Left kidney (tissue), 2 donors: Measurements from ENCODE around the gene CRCP. TPM values are rescaled to one million over a fixed set of nuclear protein-coding genes. Genes with fewer than 3 reads are reported as not detected.
A peak's percentile ranks its signal among the peaks of the same experiment; 100 is the strongest.
"Not testable (repeated sequence)": the region's sequence is repeated elsewhere in the genome, so short reads cannot be mapped to it uniquely, and the experiment has no call there.

Source experiments
- DNase-seq: peaks from one replicate; pipeline ENCODE4 v3.0.0-alpha.2; 2013
- polyA plus RNA-seq: library from polyadenylated mRNA; unstranded; fragments of 120-200 nt; gene quantifications from one replicate; pipeline ENCODE4 v1.2.1, GENCODE V29; 2013; ENCODE audit not compliant: insufficient read length

CRCP gene
- polyA plus RNA-seq, 1 donor = 34.0 TPM

DNA sequence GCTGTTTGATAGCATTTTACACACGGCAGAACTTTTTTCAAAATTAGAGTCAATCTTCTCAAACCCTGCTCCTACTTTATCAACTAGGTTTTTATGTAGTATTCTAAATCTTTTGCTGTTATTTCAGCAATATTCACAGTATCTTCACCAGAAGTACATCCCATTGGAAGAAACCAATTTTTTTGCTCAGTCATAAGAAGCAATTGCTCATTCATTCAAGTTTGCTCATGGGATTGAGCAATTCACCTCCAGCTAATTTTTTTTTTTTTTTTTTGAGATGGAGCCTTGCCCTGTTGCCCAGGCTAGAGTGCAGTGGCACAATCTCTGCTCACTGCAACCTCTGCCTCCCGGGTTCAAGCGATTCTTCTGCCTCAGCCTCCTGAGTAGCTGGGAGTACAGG, 10.7 kb upstream of the CRCP start:
- not testable (repeated sequence) for DNase-seq

DNA sequence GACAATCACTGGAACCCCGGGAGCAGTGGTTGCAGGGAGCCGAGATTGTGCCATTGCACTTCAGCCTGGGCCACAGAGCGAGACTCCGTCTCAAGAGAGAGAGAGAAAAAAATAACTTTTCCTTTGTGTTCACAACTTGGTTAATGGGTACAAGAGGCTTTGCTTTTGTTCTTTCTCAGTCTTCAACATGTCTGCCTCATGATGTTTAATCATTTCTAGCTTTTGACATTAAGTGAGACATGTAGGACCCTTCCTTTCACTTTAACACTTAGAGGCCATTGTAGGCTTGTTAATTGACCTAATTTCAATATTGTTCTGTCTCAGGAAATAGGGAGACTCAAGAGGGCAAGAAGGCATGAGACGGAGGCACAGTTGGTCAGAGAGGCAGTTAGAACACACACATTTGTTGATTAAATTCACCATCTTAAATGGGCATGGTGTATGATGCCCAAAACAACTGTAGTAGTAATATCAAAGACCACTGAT, 9.3 kb upstream of the CRCP start:
- DNase-seq = no peak

GRCh38 chr7:66108410-66108809, 6.2 kb upstream of the CRCP start:
- DNase-seq = not testable (repeated sequence)

- DNase-seq = no peak
Observed at GRCh38 chr7:66110856-66111255, 3.8 kb upstream of the CRCP start.

DNA sequence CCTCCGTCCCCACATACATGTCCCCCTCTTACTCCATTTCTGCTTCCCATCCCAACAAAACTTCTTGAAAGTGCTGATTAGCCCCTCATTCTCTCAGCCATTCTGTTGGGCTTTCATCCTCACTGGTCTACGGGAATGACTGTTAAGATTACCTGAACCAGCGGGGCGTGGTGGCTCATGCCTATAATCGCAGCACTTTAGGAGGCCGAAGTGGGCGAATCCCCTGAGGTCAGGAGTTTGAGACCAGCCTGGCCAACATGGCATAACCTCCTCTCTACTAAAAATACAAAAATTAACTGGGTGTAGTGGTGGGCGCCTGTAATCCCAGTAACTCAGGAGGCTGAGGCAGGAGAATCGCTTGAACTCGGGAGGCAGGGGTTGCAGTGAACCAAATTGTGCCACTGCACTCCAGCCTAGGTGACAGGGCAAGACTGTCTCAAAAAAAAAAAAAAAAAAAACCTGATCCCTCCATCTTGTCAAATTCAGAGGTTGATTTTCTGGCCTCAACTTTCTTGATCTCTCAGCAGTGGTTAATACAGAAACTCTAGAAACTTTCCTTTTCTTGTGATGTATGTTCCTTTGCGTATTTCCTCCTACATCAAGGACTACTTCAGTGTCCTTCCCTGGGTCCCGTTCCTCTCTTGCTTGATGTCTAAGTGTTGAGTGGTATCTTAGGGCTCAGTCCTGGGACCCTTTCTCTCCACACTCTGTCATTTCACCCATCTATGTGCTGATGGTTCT, 2.2 kb downstream of the CRCP start:
- not testable (repeated sequence) for DNase-seq

- no peak for DNase-seq
Observed at GRCh38 chr7:66118603-66119002, 4.0 kb downstream of the CRCP start.

GRCh38 chr7:66119245-66119850, 4.7 kb downstream of the CRCP start:
- DNase-seq = no peak

DNA sequence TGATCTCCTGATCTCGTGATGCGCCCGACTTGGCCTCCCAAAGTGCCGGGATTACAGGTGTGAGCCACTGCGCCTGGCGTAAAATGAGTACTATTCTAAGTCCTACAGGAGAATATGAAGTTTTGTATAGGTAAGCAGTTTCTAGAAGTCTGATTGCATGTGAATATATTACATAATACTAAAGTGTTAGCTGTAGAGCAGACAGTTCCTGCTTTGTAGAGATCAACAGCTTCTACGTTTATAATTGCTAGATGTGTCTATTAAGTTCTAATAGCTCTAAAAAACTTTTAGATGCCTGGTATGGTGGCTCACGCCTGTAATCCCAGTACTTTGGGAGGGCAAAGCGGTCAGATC, 8.5 kb downstream of the CRCP start:
- DNase-seq = no peak

DNA sequence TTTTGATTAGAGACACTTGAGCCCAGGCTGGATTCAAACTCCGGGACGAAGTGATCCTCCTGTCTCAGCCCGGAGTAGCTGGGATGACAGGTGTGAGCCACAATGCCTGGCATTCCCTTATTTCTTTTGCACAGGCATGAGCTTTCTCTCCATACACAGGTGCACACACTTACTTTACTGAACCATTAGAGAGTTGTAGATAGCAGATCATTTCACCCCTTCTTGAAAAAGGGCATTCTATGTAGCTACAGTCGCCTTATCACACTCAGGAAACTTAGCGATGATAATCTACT, 9.9 kb downstream of the CRCP start:
- not testable (repeated sequence) for DNase-seq

DNA sequence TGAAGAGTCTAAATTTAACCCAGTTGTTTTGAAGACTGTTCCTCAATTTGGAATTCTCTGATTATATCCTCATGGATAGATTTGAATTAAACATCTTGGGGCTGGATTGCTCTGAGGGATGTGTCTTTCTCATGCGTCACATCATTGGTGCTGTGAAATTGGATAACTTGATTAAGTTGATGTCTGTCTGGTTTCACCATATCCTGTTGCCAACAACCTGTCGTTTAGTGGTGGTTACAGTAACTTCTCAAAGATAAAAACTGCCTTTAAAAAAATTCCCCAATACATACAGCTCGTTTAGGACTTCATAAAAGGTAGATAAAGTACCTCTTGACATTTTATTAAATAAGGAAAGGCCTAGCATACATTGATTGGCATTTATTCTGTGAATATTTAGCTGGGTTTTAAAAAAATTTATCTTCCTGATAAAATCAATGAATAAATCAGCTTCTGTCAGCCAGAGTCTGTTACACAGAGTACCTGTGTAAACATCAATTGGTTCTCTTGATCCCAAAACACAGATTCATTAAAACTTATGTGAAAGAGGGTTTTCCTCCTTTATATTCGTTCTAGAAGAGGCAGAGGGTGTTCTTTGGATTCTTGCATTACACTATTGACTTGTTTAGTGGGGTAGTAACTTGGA, 10.5 kb downstream of the CRCP start:
- DNase-seq = no peak

GRCh38 chr7:66125781-66126352, 11.2 kb downstream of the CRCP start:
- not testable (repeated sequence) for DNase-seq

DNA sequence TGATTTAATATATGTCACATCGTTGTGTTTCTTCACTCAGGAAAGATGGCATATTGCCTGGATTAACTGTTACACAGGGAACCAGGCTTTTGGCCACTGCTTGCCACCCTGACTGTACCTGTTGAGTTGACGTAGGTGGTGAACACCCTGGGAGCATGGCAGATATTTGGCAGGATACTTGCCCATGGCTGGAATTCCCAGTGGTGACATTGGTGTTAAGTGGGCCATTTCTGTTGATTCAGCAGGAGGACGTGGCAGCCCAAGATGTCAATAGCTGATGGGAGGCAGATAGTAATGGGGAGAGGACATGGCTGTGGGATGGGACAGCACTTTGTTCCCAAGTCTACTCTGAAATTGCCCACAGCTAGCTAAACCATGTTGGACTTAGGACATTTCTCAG, 12.5 kb downstream of the CRCP start:
- not testable (repeated sequence) for DNase-seq

DNA sequence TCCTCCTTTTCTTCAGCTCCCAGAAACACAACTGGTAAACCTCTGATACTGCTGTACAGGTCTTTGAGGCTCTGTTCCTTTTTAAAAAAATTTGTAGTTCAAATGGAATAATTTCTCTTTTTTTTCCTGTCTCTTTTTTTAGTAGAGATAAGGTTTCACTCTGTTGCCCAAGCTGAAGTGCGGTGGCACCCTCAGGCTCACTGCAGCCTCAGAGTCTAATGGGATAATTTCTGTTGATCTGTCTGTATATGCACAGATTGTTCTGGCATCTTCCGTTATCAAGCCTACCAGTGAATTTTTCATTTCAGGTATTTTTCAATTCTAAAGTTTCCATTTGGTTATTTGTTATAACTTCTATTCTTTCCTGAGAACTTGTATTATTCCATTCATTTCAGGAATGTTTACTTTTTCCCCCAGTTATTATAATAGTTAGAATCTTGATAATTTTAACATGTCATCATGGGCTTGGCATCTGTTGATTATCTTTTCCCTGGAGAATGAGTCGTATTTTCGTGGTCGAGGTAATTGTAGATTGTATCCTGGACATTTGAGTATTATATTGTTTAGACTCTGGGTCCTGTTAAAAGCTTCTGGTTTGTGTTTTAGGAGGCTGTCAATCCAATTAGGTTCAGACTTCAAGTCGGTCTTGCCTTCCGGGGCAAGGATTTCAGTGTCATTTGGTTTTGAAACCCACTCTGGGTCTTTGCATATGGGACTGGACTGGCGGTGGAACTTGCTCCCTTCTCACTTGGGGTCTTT, 24.5 kb downstream of the CRCP start:
- no peak for DNase-seq

DNA sequence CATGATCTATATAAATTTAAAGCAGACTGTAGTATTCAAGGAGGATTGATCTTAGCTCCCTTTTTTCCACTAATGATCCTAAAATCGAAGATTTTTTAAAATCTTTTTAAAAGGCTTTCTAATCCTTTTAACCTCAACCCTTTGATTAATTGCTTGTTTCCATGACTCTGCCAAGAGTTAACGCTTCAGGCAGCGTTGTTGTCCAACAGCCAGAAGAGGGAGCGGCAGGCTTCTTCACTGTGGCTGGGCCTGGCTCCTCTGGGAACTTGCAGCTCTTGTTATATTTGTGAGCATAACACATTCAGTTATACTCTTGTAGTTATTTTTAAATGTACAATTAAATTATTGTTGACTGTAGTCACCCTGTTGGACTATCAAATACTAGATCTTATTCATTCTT, 26.3 kb downstream of the CRCP start:
- DNase-seq = peak; percentile 53

GRCh38 chr7:66142334-66142733, 27.7 kb downstream of the CRCP start:
- no peak for DNase-seq

DNA sequence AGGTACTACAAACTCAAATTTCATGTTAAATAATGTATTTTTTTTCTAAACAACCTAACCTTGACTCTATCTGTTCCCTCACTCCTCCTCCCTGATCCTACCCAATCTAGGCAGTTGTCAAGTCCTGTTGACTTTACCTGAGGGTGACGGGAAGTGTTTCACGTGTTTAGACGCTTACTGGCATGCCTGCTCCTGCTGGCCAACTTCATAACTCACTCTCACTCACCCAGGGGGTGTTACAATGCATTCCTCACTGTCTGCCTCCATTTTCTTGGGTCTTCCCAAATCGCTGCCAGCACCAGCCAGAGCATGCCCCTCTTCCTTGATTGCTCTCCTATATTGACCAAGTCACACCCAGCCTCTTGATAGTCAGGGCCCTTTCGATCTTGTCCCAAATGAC, 28.3 kb downstream of the CRCP start:
- DNase-seq = no peak

GRCh38 chr7:66143876-66144332, 29.3 kb downstream of the CRCP start:
- DNase-seq = no peak

GRCh38 chr7:66145400-66146104, 30.9 kb downstream of the CRCP start:
- DNase-seq = peak; percentile 84

DNA sequence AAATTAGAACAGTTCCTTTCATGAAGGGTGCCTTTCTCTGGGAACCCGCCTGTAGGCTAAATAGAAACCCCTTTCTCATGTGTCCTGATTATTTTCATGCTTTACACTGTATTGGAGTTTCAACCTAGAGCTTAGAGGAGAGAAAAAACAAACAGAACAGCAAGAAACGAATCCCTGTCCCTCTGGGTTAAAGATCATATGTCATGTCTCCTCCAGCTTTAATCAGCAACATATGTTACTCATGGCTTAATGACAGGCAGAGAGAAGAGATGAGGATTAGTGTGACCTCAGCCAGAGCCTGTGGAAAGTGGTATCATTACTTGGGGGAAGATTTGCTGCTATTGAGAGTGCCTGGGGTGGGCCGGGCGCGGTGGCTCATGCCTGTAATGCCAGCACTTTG, 32.1 kb downstream of the CRCP start:
- no peak for DNase-seq

DNA sequence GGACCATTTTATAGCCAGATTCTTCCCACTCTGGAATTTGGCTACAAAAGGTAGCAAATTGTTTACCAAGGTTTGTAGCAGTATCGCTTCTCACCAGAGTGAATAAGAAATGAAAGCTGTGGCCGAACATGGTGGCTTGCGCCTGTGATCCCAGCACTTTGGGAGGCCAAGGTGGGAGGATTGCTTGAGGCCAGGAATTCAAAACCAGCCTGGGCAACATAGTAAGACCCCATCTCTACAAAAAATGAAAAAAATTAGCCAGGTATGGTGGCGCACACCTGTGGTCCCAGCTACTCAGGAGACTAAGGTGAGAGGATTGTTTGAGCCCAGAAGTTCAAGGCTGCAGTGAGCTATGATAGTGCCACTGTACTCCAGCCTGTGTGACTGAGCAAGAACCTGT, 33.0 kb downstream of the CRCP start:
- not testable (repeated sequence) for DNase-seq

DNA sequence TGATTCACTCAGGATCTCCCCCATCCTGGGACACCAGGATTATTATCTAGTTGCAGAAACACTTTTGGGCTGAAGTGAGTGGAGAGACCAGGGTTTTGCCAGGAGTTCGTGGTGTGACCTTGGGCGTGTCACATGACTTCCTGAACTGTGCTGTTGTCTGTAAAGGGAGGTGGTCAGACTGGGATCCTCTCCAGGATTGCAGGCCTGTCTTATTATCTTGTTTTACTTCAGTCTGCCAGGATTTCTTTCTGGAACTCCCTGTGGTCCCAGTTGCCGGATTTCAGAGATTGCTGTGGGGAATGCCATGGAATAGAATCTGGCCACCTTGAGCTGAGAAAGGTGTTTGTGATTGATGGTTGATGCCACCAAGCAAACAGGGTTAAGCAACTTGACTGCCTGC, 35.8 kb downstream of the CRCP start:
- DNase-seq = no peak
